Osteoblast (primary cell): ENCODE results near the gene WDSUB1. TPM values are rescaled to one million over a fixed set of nuclear protein-coding genes. Genes with fewer than 3 reads are reported as not detected.

Experiments used
- DNase-seq: peaks from one replicate; pipeline ENCODE4 v3.0.0; 2011; ENCODE audit warnings: low spot score, mixed read lengths; ENCODE audit not compliant: insufficient read length; ENCODE audit errors: missing footprints
- H2AFZ ChIP-seq: 2 replicates; pipeline ENCODE4 v1.6.0; 2011; ENCODE audit warnings: mild to moderate bottlenecking, low read length
- H3K27ac ChIP-seq: 2 replicates; pipeline ENCODE4 v1.5.1; 2011; ENCODE audit warnings: mild to moderate bottlenecking, low read depth, low read length, moderate library complexity
- H3K27me3 ChIP-seq: 2 replicates; pipeline ENCODE4 v1.6.0; 2012; ENCODE audit warnings: mild to moderate bottlenecking, control low read depth, inconsistent platforms, low read length, moderate library complexity; ENCODE audit not compliant: insufficient read depth
- H3K36me3 ChIP-seq: 2 replicates; pipeline ENCODE4 v1.5.1; 2011; ENCODE audit warnings: mild to moderate bottlenecking, low read length, control low read depth, moderate library complexity; ENCODE audit not compliant: insufficient read depth
- H3K4me1 ChIP-seq: 2 replicates; pipeline ENCODE4 v1.5.1; 2011; ENCODE audit warnings: mild to moderate bottlenecking, low read length, control low read depth, moderate library complexity; ENCODE audit not compliant: insufficient read depth
- H3K4me2 ChIP-seq: 2 replicates; pipeline ENCODE4 v1.6.0; 2011; ENCODE audit warnings: mild to moderate bottlenecking, low read length; ENCODE audit not compliant: insufficient read depth
- H3K4me3 ChIP-seq: fragments of 200-600 bp; sonication (generic); 3 replicates; pipeline ENCODE4 v1.5.1; 2012; ENCODE audit warnings: mild to moderate bottlenecking, low read length, inconsistent platforms; ENCODE audit not compliant: insufficient read depth
- H3K79me2 ChIP-seq: 2 replicates; pipeline ENCODE4 v1.6.0; 2012; ENCODE audit warnings: mild to moderate bottlenecking, low read length, control low read depth, inconsistent platforms; ENCODE audit not compliant: insufficient read depth
- H3K9me3 ChIP-seq: 2 replicates; pipeline ENCODE4 v1.5.1; 2011; ENCODE audit warnings: low read depth, low read length, control low read depth
- H4K20me1 ChIP-seq: 2 replicates; pipeline ENCODE4 v1.6.0; 2012; ENCODE audit warnings: mild to moderate bottlenecking, low read length, control low read depth; ENCODE audit not compliant: insufficient read depth
- total RNA-seq: library from RNA; depleted of rRNA; stranded (reverse); fragments of >200 nt; gene quantifications from 2 replicates; pipeline ENCODE4 v1.2.3, GENCODE V29; 2012
- TF ChIP-seq, protein P1 (sequence below): IDR thresholded peaks from 2 replicates; pipeline ENCODE4 v1.5.1; 2011; ENCODE audit warnings: mild to moderate bottlenecking, low read depth, low read length, moderate library complexity; ENCODE audit errors: extremely low read depth

WDSUB1 gene, protein sequence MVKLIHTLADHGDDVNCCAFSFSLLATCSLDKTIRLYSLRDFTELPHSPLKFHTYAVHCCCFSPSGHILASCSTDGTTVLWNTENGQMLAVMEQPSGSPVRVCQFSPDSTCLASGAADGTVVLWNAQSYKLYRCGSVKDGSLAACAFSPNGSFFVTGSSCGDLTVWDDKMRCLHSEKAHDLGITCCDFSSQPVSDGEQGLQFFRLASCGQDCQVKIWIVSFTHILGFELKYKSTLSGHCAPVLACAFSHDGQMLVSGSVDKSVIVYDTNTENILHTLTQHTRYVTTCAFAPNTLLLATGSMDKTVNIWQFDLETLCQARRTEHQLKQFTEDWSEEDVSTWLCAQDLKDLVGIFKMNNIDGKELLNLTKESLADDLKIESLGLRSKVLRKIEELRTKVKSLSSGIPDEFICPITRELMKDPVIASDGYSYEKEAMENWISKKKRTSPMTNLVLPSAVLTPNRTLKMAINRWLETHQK
- 12.7 and 13.8 TPM in 2 replicates for total RNA-seq

DNA sequence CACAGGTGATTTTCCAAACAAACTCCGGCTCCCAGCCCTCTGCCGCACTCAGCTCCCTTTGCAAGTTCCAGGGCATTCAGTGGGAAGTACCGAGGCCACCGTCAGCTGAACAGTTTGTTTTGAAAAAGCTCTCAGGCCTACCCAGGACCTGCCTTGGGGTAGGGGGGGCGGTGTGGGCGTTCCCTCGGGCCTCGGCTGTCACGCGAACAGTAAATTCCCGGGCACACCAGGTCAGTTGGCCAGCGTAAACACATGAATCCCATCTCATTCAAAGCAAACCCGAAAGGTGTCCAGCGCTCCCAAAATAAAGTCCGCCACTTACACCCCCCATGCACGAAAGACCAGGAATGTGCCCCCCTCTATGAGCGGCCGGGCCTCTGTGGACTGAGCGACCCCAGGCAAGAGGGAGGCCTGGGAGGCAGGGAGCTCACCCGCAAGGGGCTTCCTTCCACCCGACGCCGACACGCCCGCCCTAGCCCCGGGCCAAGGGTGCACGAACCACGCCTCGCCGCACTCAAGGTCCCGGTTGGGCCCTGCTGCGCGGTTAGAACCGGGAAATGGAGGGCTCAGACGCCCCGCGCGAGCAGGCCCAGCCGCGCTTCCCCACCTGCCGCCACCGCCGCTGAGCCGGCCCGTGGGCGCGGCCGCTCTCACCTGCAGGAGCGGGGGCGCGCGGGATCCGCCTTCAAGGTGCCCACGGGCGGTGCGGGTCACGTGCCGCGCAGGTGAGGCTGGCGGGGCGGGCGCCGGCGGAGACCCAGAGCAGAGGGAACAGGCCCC is at the start of gene WDSUB1:
Gene WDSUB1 (minus strand): TSS at position 775 of the 780 bp plus-strand sequence. CDS start 3,634 bp downstream, outside the sequence.
- H3K4me2 ChIP-seq = peak within 1 kb of the TSS; percentile 98
- peak; percentile 93 for DNase-seq
- H2AFZ ChIP-seq = peak within 1 kb of the TSS; percentile 100
- no peaks in the 10 kb centered on the region for H3K9me3 ChIP-seq
- no peaks in the 10 kb centered on the region for H4K20me1 ChIP-seq
- H3K4me3 ChIP-seq = peak within 1 kb of the TSS; percentile 96
- H3K36me3 ChIP-seq = no peaks in the 10 kb centered on the region
- TF ChIP-seq, protein P1, sequence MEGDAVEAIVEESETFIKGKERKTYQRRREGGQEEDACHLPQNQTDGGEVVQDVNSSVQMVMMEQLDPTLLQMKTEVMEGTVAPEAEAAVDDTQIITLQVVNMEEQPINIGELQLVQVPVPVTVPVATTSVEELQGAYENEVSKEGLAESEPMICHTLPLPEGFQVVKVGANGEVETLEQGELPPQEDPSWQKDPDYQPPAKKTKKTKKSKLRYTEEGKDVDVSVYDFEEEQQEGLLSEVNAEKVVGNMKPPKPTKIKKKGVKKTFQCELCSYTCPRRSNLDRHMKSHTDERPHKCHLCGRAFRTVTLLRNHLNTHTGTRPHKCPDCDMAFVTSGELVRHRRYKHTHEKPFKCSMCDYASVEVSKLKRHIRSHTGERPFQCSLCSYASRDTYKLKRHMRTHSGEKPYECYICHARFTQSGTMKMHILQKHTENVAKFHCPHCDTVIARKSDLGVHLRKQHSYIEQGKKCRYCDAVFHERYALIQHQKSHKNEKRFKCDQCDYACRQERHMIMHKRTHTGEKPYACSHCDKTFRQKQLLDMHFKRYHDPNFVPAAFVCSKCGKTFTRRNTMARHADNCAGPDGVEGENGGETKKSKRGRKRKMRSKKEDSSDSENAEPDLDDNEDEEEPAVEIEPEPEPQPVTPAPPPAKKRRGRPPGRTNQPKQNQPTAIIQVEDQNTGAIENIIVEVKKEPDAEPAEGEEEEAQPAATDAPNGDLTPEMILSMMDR = no peak
- H3K27ac ChIP-seq = peak within 1 kb of the TSS; percentile 83
- H3K79me2 ChIP-seq = peaks cover 35% of the 10 kb centered on the region
- peaks cover 20% of the 10 kb centered on the region for H3K4me1 ChIP-seq
- H3K27me3 ChIP-seq = no peaks in the 10 kb centered on the region

DNA sequence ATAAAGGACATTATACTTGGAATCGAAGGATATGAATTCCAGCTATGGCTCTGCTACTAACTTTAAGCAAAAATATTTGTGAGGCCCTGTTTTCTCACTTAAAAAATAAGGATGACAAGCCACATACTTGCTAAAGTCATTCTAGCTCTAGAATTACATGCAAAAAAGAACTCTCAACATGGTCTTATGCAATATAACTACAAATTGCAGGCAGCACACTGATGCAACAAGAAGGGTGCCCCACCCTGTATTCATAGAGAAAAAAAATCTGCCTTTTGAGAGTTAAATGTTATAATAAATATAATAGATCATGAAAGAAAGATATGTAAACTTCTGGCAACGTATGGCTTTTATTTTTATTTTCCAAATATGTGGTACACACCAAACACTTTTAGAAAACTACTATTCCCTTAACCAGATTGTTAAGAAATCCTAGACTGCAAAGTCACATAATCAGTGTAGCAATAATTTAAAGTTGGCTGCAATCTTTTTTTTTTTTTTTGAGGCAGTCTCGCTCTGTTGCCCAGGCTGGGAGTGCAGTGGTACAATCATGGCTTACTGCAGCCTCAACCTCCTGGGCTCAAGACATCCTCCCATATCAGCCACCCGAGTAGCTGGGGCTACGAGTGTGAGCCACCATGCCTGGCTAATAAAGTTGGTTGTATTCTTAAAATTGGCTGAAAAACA is 40.2 kb upstream of the WDSUB1 start:
- H3K4me3 ChIP-seq = no peak overlapping the region

DNA sequence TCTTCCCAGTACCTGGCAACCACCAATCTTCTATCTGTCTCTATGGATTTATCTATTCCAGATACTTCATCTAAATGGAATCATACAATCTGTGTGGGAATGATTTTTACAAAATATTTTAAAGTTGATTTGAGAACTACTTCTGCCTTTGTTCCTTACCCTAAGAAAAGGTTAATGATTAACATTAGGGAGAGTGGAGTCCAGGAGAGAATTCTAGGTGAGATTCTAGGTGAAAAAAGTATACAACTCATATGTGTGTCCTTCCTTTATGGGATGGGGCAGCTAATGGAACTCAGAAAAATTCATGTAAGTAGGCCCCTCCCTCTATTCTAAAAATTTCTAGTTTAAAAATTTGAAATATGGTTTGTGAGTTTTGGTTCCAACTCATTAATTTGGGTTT is 35.9 kb upstream of the WDSUB1 start:
- no peak for DNase-seq

More for the DNA sequence above, 40.2 kb upstream of the WDSUB1 start:
- no peak overlapping the region for H3K4me2 ChIP-seq
- H3K36me3 ChIP-seq = no peaks in the 10 kb centered on the region
- peak; percentile 6 for DNase-seq
- no peaks in the 10 kb centered on the region for H3K4me1 ChIP-seq
- no peak overlapping the region for H3K27ac ChIP-seq
- H3K27me3 ChIP-seq = no peaks in the 10 kb centered on the region
- no peaks in the 10 kb centered on the region for H3K79me2 ChIP-seq
- no peak overlapping the region for H2AFZ ChIP-seq
- no peaks in the 10 kb centered on the region for H3K9me3 ChIP-seq
- TF ChIP-seq, protein P1 = no peak
- H4K20me1 ChIP-seq = no peaks in the 10 kb centered on the region

More for the DNA sequence above, 35.9 kb upstream of the WDSUB1 start:
- Histone ChIP-seq H3K36me3 (peaks cover 4% of the 10 kb centered on the region), H3K27me3 (no peaks in the 10 kb centered on the region), H3K9me3 (no peaks in the 10 kb centered on the region), H3K79me2 (no peaks in the 10 kb centered on the region), H3K27ac (no peak overlapping the region), H2AFZ (no peak overlapping the region), H3K4me2 (no peak overlapping the region), H3K4me1 (no peaks in the 10 kb centered on the region), H3K4me3 (no peak overlapping the region), H4K20me1 (no peaks in the 10 kb centered on the region)
- TF ChIP-seq, protein P1 = no peak
